ENCODE results near the gene POLR3GL.
"Not testable (repeated sequence)": the region's sequence is repeated elsewhere in the genome, so short reads cannot be mapped to it uniquely, and the experiment has no call there.

Gene POLR3GL

GRCh38 chr1:146021622-146022402 lies 57.3 kb downstream of the POLR3GL start, which contains the start of gene HJV:
TSS of gene HJV (minus strand) at chr1:146021735. CDS start at chr1:146020231, 1,504 bp downstream.
- DNase-seq = no peak

- DNase-seq = no peak
Observed at GRCh38 chr1:146022403-146023127, 58.1 kb downstream of the POLR3GL start.

- DNase-seq = not testable (repeated sequence)
Observed at GRCh38 chr1:146025787-146026495, 61.5 kb downstream of the POLR3GL start.

- not testable (repeated sequence) for DNase-seq
Observed at GRCh38 chr1:146026650-146027049, 62.2 kb downstream of the POLR3GL start.
